GM21529 (cell line): Measurements from ENCODE around the gene LHPP.

Experiments used
- ATAC-seq: cut with Tn5 transposase; IDR thresholded peaks from one replicate; pipeline ENCODE4 v1.9.1; 2021; ENCODE audit not compliant: unreplicated experiment

Gene LHPP

GRCh38 chr10:124517931-124518330, 56.3 kb downstream of the LHPP start:
- ATAC-seq, result no peak

GRCh38 chr10:124518366-124518765, 56.7 kb downstream of the LHPP start:
- ATAC-seq, result no peak

- no peak for ATAC-seq
Observed at GRCh38 chr10:124520558-124521428, 59.2 kb downstream of the LHPP start.

GRCh38 chr10:124521429-124521871, 59.8 kb downstream of the LHPP start:
- ATAC-seq, result no peak

- ATAC-seq, result no peak
Observed at GRCh38 chr10:124522131-124522932, 60.7 kb downstream of the LHPP start.

GRCh38 chr10:124522933-124523871, 61.6 kb downstream of the LHPP start:
- ATAC-seq, result no peak

GRCh38 chr10:124523901-124524300, 62.3 kb downstream of the LHPP start:
- ATAC-seq, result no peak

GRCh38 chr10:124524991-124525653, 63.5 kb downstream of the LHPP start:
- no peak for ATAC-seq

- ATAC-seq, result no peak
Observed at GRCh38 chr10:124525751-124526600, 64.4 kb downstream of the LHPP start.

- ATAC-seq, result no peak
Observed at GRCh38 chr10:124526621-124527267, 65.1 kb downstream of the LHPP start.

GRCh38 chr10:124527874-124528395, 66.3 kb downstream of the LHPP start:
- no peak for ATAC-seq

- ATAC-seq, result peak; percentile 20
Observed at GRCh38 chr10:124529661-124530214, 68.1 kb downstream of the LHPP start.

GRCh38 chr10:124530215-124530665, 68.6 kb downstream of the LHPP start:
- peak; percentile 92 for ATAC-seq

GRCh38 chr10:124530816-124531215, 69.2 kb downstream of the LHPP start:
- no peak for ATAC-seq

- no peak for ATAC-seq
Observed at GRCh38 chr10:124532106-124532641, 70.6 kb downstream of the LHPP start.

GRCh38 chr10:124532788-124533187, 71.2 kb downstream of the LHPP start:
- no peak for ATAC-seq

GRCh38 chr10:124533266-124533665, 71.6 kb downstream of the LHPP start:
- no peak for ATAC-seq

- no peak for ATAC-seq
Observed at GRCh38 chr10:124534231-124534798, 72.7 kb downstream of the LHPP start.
